Heart left ventricle (tissue), 16 donors: ENCODE data around the gene SNRNP35. TPM values are rescaled to one million over a fixed set of nuclear protein-coding genes. Genes with fewer than 3 reads are reported as not detected.
"Not testable (repeated sequence)": the region's sequence is repeated elsewhere in the genome, so short reads cannot be mapped to it uniquely, and the experiment has no call there.

Source experiments
- ATAC-seq, 4 donors: fragments of 200-7000 bp; cut with Tn5 transposase; one replicate each; pipeline ENCODE4 v1.9.1; 2020 to 2022; ENCODE audit warnings: moderate library complexity in 4 of 4, mild to moderate bottlenecking in 3 of 4, moderate number of reproducible peaks in 1 of 4
- DNase-seq, 5 donors: peaks; one replicate each; pipeline ENCODE4 v3.0.0-alpha.2; 2020
- H3K27ac ChIP-seq, 12 donors: fragments of 200-600 bp; sonication (generic) in 4 of 12; one replicate each; pipeline versions ENCODE4 v1.5.0 to v1.8.0; 2016 to 2022; ENCODE audit warnings: mild to moderate bottlenecking in 2 of 12
- H3K27me3 ChIP-seq, 9 donors: fragments of 200-600 bp; sonication (generic) in 2 of 9; one replicate each; pipeline versions ENCODE4 v1.5.1 to v1.8.0; 2016 to 2022; ENCODE audit warnings: mild to moderate bottlenecking in 3 of 9
- H3K36me3 ChIP-seq, 9 donors: fragments of 200-600 bp; sonication (generic) in 2 of 9; one replicate each; pipeline versions ENCODE4 v1.5.0 to v1.8.0; 2018 to 2022; ENCODE audit warnings: mild to moderate bottlenecking in 2 of 9
- H3K4me1 ChIP-seq, 12 donors: fragments of 200-600 bp; sonication (generic) in 4 of 12; one replicate each; pipeline versions ENCODE4 v1.5.0 to v1.8.0; 2016 to 2022; ENCODE audit warnings: mild to moderate bottlenecking in 3 of 12
- H3K4me3 ChIP-seq, 12 donors: fragments of 200-600 bp; sonication (generic) in 4 of 12; one replicate each; pipeline versions ENCODE4 v1.5.0 to v1.8.0; 2017 to 2022; ENCODE audit warnings: mild to moderate bottlenecking in 9 of 12, moderate library complexity in 4 of 12
- H3K9me3 ChIP-seq, 12 donors: fragments of 200-600 bp; sonication (generic) in 4 of 12; one replicate each; pipeline versions ENCODE4 v1.5.0 to v1.8.0; 2016 to 2022; ENCODE audit warnings: mild to moderate bottlenecking in 1 of 12
- POLR2A ChIP-seq, 2 donors: fragments of 450-650 bp; IDR thresholded peaks; one replicate each; pipeline ENCODE4 v1.6.1; 2017; ENCODE audit warnings: antibody characterized with exemption in 2 of 2, mild to moderate bottlenecking in 2 of 2, moderate library complexity in 2 of 2
- WGBS, 4 donors: extraction: QIAGEN DNeasy Blood & Tissue Kit in 2 of 4; methylation state at CpG; one replicate each; pipeline versions ENCODE4 v1.1.5 to v1.1.7; 2013 to 2018; 5-methylcytosine and 5-hydroxymethylcytosine counted together
- intact Hi-C, 10 donors: fragments of 100-400 bp; cut with DNase I; formaldehyde crosslinking; loops; one replicate each; pipeline versions ENCODE4 v1.11.1 to v1.14.2; 2022
- polyA plus RNA-seq, 2 donors: library from polyadenylated mRNA; stranded (reverse); fragments of 200-250 nt; gene quantifications; one replicate each; pipeline ENCODE4 v1.2.3, GENCODE V29; 2013
- total RNA-seq, 9 donors: library from RNA; depleted of rRNA in 2 of 9; stranded (reverse); fragments of >200 nt in 2 of 9; fragmentation: NEBNext Ultra II Directional in 3 of 9; extraction: Animal tissue kit (Norgen Biotek cat#: 25700) in 3 of 9; gene quantifications; one replicate each; pipeline versions ENCODE4 v1.1.0 to v1.2.4, GENCODE V29; 2016 to 2023
- TF ChIP-seq, protein P1 (sequence below), 12 donors: fragments of 200-600 bp; sonication (generic) in 4 of 12; IDR thresholded peaks; one replicate each; pipeline versions ENCODE4 v1.5.0 to v1.8.0; 2018 to 2022; ENCODE audit warnings: antibody characterized with exemption in 12 of 12, mild to moderate bottlenecking in 5 of 12
- donor health status: ischemic (EF 13 %, LVEDD 7.1; RV severe dilation, severe dysfunction).
- donor health status: healthy with polysubstance abuse.
- donor health status: DM: no; HTN: yes; CAD: no.
- donor health status: DM: no; HTN: no; CAD: no.
- donor health status: ischemic (EF 25% LVEDD 6.9; RV normal size, moderate dysfunction).
- donor health status: ischemic (EF 25% LVEDD 5.7; RV mildly dilated, moderate dysfunction).
- donor health status: healthy.
- donor health status: DM: yes; HTN: yes; CAD: no.
- donor health status: ischemic (EF 35%, LVEDD 5.7; RV mildly dilated, moderate dysfunction).
- donor health status: nonischemic (EF 11% LVEDD 7.7; RV severe dilation, severe dysfunction).
- donor health status: DM: yes; HTN: yes; CAD: no.
- donor health status: PGD.
- donor health status: ischemic (EF 29% LVEDD 5.4; RV normal size, mild dysfunction).
- donor health status: nonischemic (EF 23%, LVEDD 6.1; RV moderate dilation, normal function).

The SNRNP35 gene
- total and polyA plus RNA-seq, 11 donors = 18.5 to 72.8 (median 22.0) TPM

DNA sequence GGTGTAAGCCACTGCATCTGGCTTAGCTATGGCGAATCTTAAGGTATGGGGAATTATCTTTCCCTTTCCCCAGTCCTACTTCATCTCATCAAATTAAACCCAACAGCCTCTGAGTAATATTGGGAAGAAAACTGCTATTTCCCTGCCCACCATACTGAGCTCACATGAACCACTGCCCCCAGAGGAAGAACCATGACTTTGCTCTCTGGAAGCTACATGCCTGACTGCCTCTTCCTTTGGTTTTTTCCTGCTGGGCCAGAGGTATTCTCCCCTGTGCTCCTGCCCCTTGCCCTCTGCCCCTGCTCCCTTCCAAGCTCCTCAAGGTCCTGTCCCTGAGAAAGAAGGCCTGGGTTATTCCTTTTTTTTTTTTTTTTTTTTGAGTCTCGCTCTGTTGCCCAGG lies 36.6 kb upstream of the SNRNP35 start:
- Histone ChIP-seq H3K36me3 (peaks cover 0 to 76% (median 53%) of the 10 kb centered on the region in 9 donors), H3K9me3 (no peaks in the 10 kb centered on the region), H3K4me1 (no peaks in the 10 kb centered on the region), H3K27me3 (no peaks in the 10 kb centered on the region), H3K4me3 (no peak overlapping the region), H3K27ac (no peak overlapping the region)
- ATAC-seq (no peak), DNase-seq (no peak)
- intact Hi-C loops = no loop called here
- WGBS, 4 donors = 94 to 100% (median 97%) methylated on average over 2 of the region's 2 CpGs
- TF ChIP-seq POLR2A (IDR thresholded peaks at IDR 0.05) = no peak
- TF ChIP-seq, protein P1, sequence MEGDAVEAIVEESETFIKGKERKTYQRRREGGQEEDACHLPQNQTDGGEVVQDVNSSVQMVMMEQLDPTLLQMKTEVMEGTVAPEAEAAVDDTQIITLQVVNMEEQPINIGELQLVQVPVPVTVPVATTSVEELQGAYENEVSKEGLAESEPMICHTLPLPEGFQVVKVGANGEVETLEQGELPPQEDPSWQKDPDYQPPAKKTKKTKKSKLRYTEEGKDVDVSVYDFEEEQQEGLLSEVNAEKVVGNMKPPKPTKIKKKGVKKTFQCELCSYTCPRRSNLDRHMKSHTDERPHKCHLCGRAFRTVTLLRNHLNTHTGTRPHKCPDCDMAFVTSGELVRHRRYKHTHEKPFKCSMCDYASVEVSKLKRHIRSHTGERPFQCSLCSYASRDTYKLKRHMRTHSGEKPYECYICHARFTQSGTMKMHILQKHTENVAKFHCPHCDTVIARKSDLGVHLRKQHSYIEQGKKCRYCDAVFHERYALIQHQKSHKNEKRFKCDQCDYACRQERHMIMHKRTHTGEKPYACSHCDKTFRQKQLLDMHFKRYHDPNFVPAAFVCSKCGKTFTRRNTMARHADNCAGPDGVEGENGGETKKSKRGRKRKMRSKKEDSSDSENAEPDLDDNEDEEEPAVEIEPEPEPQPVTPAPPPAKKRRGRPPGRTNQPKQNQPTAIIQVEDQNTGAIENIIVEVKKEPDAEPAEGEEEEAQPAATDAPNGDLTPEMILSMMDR (IDR thresholded peaks at IDR 0.05) = no peak

DNA sequence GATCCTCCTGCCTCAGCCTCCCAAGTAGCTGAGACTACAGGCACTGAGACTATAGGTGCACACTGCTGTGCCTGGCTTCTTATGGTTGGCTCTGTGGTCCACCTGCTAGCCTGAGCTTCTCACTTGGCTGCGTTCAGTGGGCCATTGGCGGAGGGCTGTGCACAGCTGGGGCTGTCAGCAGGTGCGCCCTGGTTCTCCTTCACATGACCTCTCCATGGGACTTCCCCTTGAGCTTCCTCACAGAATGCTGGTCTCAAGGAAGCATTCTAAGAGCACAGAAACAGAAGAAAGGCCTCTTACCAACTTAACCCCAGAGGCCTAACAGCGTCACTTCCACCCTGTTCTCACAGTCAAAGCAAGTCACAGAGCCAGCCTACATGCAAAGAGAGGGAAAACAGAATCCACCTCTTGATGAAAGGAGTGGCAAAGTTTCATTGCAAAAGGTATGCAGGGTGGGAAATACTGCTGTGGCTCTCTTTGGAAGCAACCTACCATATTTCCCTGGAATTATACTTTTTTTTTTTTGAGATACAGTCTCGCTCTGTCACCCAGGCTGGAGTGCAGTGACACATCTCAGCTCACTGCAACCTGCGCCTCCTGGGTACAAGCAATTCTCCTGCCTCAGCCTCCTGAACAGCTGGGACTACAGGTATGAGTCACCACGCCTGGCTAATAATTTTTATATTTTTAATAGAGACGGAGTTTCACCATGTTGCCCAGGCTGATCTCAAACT lies 30.7 kb upstream of the SNRNP35 start:
- TF ChIP-seq POLR2A (IDR thresholded peaks at IDR 0.05) = no peak
- TF ChIP-seq, protein P1 (IDR thresholded peaks at IDR 0.05) = no peak
- Histone ChIP-seq H3K9me3 (no peaks in the 10 kb centered on the region), H3K27me3 (no peaks in the 10 kb centered on the region), H3K27ac (peak overlapping the region in 1 of 12 donors; percentile 18), H3K36me3 (peaks cover 0 to 78% (median 59%) of the 10 kb centered on the region in 9 donors), H3K4me3 (no peak overlapping the region), H3K4me1 (peaks cover 0 to 10% (median 0%) of the 10 kb centered on the region in 12 donors)
- WGBS, 4 donors = 95 to 99% (median 98%) methylated on average over 8 of the region's 8 CpGs
- no peak for ATAC-seq
- intact Hi-C loops = loop anchor here in 1 of 10 donors (5.0 kb wide), 1 partner anchor 40 kb away; no protein-coding TSS in a partner anchor
- DNase-seq = no peak

- WGBS, 4 donors = 94 to 96% (median 94%) methylated on average over 6 of the region's 6 CpGs
- TF ChIP-seq, protein P1 (IDR thresholded peaks at IDR 0.05) = no peak
- no peak for TF ChIP-seq POLR2A (IDR thresholded peaks at IDR 0.05)
Observed at GRCh38 chr12:123428591-123428990, 29.3 kb upstream of the SNRNP35 start.

GRCh38 chr12:123429101-123429500 lies 28.8 kb upstream of the SNRNP35 start:
- not testable (repeated sequence) for H3K27me3 ChIP-seq, DNase-seq, H3K4me3 ChIP-seq, ATAC-seq, H3K9me3 ChIP-seq, H3K27ac ChIP-seq
- WGBS, 4 donors = 96 to 97% (median 97%) methylated on average over 8 of the region's 8 CpGs
- Histone ChIP-seq H3K4me1 (peaks cover 0 to 29% (median 10%) of the 10 kb centered on the region in 12 donors), H3K36me3 (peaks cover 0 to 66% (median 42%) of the 10 kb centered on the region in 9 donors)
- intact Hi-C loops = loop anchor here in 1 of 10 donors (5.0 kb wide), 1 partner anchor 38 kb away; no protein-coding TSS in a partner anchor

More at GRCh38 chr12:123428591-123428990, 29.3 kb upstream of the SNRNP35 start:
- Histone ChIP-seq H3K9me3 (no peaks in the 10 kb centered on the region), H3K27me3 (no peaks in the 10 kb centered on the region), H3K4me3 (no peak overlapping the region), H3K4me1 (peaks cover 0 to 23% (median 8%) of the 10 kb centered on the region in 12 donors), H3K27ac (no peak overlapping the region), H3K36me3 (peaks cover 0 to 66% (median 45%) of the 10 kb centered on the region in 9 donors)
- ATAC-seq = no peak
- no peak for DNase-seq
- intact Hi-C loops = loop anchor here in 1 of 10 donors (5.0 kb wide), 1 partner anchor 39 kb away; no protein-coding TSS in a partner anchor

- H3K27me3 ChIP-seq, ATAC-seq, H3K9me3 ChIP-seq, DNase-seq: not testable (repeated sequence)
- peaks cover 0 to 50% (median 27%) of the 10 kb centered on the region in 12 donors for H3K4me1 ChIP-seq
- WGBS, 4 donors = 70 to 76% (median 75%) methylated on average over 15 of the region's 15 CpGs
- peak overlapping the region in 6 of 12 donors; percentile 5 to 79 (median 27) for H3K4me3 ChIP-seq
- peak overlapping the region in 4 of 12 donors; percentile 9 to 86 (median 28) for H3K27ac ChIP-seq
- intact Hi-C loops = loop anchor here in 1 of 10 donors (10.0 kb wide), 1 partner anchor 47 kb away; the partner anchor contains the start of gene KMT5A
- peaks cover 0 to 42% (median 33%) of the 10 kb centered on the region in 9 donors for H3K36me3 ChIP-seq
Observed at GRCh38 chr12:123431951-123432817, 25.8 kb upstream of the SNRNP35 start.
